VCaP (cell line): ENCODE data around the gene IMPDH1.

Experiments used
- H3K27ac ChIP-seq: fragments of 450-650 bp; 2 replicates; pipeline ENCODE4 v1.5.1; 2017
- CTCF ChIP-seq: fragments of 450-650 bp; conservative IDR thresholded peaks from 2 replicates; pipeline ENCODE4 v1.5.1; 2017; ENCODE audit warnings: mild to moderate bottlenecking, moderate library complexity

IMPDH1 gene

GRCh38 chr7:128395748-128396147 lies 14.0 kb downstream of the IMPDH1 start:
- 0 out of 2 replicates have a peak, but pooled peaks have one; percentile 10 for TF ChIP-seq CTCF
- no peak overlapping the region for H3K27ac ChIP-seq

GRCh38 chr7:128394904-128395496 lies 14.8 kb downstream of the IMPDH1 start:
- no peak overlapping the region for H3K27ac ChIP-seq
- no peak for TF ChIP-seq CTCF

- H3K27ac ChIP-seq, result no peak overlapping the region
- TF ChIP-seq CTCF, result no peak
Measured at GRCh38 chr7:128393526-128394330, 16.1 kb downstream of the IMPDH1 start.

- no peak overlapping the region for H3K27ac ChIP-seq
- no peak for TF ChIP-seq CTCF
Measured at GRCh38 chr7:128392446-128393327, 17.1 kb downstream of the IMPDH1 start.

- TF ChIP-seq CTCF, result no peak
- H3K27ac ChIP-seq, result no peak overlapping the region
Measured at GRCh38 chr7:128391805-128392204, 18.0 kb downstream of the IMPDH1 start.

- TF ChIP-seq CTCF, result no peak
- no peak overlapping the region for H3K27ac ChIP-seq
Measured at GRCh38 chr7:128390871-128391565, 18.8 kb downstream of the IMPDH1 start.
